Cardiac fibroblast (primary cell): ENCODE data around the gene ETS2.

Experiments used
- DNase-seq, 2 donors: peaks; one replicate each; pipeline versions ENCODE4 v3.0.0 to v3.0.0-alpha.2; 2010; ENCODE audit warnings: low read depth in 2 of 2
- H3K4me3 ChIP-seq, 2 donors: replicated peaks in 1 of 2; 1 replicate in 1 of 2; 2 replicates in 1 of 2; pipeline ENCODE4 v1.5.1; 2011; ENCODE audit warnings: low read depth in 2 of 2, low read length in 2 of 2, mild to moderate bottlenecking in 2 of 2, moderate library complexity in 1 of 2
- TF ChIP-seq, protein P1 (sequence below): IDR thresholded peaks from one replicate; pipeline ENCODE4 v1.5.1; 2011; ENCODE audit warnings: low read depth, mild to moderate bottlenecking, low read length, inconsistent platforms

ETS2 gene

DNA sequence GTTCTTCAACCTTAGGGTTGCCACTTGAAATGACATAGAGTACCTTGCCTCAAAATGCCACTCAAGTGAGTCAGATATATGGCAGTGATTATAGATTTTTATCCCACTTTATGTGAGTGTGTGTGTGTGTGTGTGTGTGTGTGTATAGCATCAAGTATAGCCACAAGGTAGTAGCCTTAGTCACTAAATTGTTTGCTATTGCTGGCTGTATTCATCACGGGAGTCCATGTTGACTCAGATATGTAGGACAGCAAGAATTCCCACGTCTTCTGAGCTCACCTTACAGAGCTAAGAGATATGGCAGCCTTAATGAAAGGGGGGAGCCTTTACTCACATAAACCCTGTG lies 9.3 kb downstream of the ETS2 start:
- peak in 1 of 2 donors; percentile 66 for DNase-seq
- H3K4me3 ChIP-seq, result no peak overlapping the region
- TF ChIP-seq, protein P1, sequence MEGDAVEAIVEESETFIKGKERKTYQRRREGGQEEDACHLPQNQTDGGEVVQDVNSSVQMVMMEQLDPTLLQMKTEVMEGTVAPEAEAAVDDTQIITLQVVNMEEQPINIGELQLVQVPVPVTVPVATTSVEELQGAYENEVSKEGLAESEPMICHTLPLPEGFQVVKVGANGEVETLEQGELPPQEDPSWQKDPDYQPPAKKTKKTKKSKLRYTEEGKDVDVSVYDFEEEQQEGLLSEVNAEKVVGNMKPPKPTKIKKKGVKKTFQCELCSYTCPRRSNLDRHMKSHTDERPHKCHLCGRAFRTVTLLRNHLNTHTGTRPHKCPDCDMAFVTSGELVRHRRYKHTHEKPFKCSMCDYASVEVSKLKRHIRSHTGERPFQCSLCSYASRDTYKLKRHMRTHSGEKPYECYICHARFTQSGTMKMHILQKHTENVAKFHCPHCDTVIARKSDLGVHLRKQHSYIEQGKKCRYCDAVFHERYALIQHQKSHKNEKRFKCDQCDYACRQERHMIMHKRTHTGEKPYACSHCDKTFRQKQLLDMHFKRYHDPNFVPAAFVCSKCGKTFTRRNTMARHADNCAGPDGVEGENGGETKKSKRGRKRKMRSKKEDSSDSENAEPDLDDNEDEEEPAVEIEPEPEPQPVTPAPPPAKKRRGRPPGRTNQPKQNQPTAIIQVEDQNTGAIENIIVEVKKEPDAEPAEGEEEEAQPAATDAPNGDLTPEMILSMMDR, result no peak

- no peak overlapping the region for H3K4me3 ChIP-seq
- TF ChIP-seq, protein P1, result no peak
- no peak for DNase-seq
These were observed 10.8 kb downstream of the ETS2 start for GRCh38 chr21:38816400-38816977.

- H3K4me3 ChIP-seq, result no peak overlapping the region
- peak in 1 of 2 donors; percentile 87 for DNase-seq
- TF ChIP-seq, protein P1, result no peak
These were observed 11.9 kb downstream of the ETS2 start for GRCh38 chr21:38817371-38818324.

DNA sequence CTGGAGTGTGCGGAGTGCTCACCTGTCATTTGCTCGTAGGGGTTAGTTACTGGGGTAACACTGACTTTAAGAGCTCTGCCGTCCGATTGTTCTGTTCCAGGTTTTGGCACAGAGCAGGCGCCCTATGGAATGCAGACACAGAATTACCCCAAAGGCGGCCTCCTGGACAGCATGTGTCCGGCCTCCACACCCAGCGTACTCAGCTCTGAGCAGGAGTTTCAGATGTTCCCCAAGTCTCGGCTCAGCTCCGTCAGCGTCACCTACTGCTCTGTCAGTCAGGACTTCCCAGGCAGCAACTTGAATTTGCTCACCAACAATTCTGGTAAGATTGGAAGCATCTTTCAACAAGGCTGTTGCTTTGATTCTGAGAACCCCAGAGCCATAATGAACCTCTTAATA lies 12.6 kb downstream of the ETS2 start:
- H3K4me3 ChIP-seq, result no peak overlapping the region
- TF ChIP-seq, protein P1, result no peak
- DNase-seq, result no peak

DNA sequence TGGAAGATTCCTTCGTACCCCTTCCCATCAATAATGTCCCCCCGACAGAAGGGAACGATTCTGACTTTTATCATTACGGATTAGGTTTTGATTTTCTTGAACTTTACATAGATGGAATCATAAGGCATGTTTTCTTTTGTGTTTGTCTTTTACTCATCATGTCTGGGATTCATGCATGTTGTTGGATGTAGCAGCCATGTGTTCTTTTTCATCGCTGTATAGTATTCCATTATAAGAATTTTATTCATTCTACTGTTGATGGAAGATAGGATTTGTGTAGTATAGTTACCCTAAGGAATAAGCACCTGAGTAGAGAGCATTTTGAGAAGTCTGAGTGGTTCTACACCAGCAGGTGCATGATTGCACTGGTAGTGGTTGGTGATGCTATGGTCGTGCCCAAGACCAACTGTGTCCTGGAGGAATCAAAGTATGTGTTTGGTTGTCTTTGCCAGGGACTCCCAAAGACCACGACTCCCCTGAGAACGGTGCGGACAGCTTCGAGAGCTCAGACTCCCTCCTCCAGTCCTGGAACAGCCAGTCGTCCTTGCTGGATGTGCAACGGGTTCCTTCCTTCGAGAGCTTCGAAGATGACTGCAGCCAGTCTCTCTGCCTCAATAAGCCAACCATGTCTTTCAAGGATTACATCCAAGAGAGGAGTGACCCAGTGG lies 13.5 kb downstream of the ETS2 start:
- TF ChIP-seq, protein P1, result no peak
- H3K4me3 ChIP-seq, result no peak overlapping the region
- DNase-seq, result no peak

DNA sequence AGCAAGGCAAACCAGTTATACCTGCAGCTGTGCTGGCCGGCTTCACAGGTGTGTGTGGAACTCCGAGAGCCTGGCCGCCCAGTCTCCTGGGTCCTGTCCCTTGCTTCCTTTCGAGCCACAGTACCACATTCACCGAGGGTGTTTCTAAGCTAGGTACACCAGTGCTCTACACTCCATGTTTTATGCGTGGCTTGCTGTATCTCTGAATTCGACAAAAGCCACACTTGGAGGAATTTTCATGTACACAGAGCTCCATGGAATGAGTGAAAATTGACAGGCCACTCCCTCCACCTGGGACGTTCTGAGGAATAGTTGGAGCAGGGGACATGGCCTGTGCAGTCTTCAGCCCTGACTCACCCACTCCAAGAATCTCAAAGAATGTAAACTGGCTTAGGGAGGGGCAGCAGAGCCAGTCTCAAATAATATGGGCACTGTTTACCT lies 14.0 kb downstream of the ETS2 start:
- H3K4me3 ChIP-seq, result no peak overlapping the region
- TF ChIP-seq, protein P1, result no peak
- peak in 1 of 2 donors; percentile 78 for DNase-seq
